Subcutaneous adipose tissue (tissue), 4 donors: ENCODE data around the gene ZFHX2. TPM values are rescaled to one million over a fixed set of nuclear protein-coding genes. Genes with fewer than 3 reads are reported as not detected.

Experiments used
- total RNA-seq, 4 donors: library from RNA; depleted of rRNA; stranded (reverse); fragments of >200 nt; gene quantifications; one replicate each; pipeline ENCODE4 v1.1.0, GENCODE V29; 2016
- TF ChIP-seq, protein P1 (sequence below): fragments of 450-650 bp; IDR thresholded peaks from one replicate; pipeline ENCODE4 v1.5.1; 2016; ENCODE audit warnings: low read depth, mild to moderate bottlenecking, control low read depth, antibody characterized with exemption, moderate library complexity

Gene ZFHX2
- total RNA-seq, 4 donors from 2014 or later = 0.33 to 1.4 (median 0.50) TPM

DNA sequence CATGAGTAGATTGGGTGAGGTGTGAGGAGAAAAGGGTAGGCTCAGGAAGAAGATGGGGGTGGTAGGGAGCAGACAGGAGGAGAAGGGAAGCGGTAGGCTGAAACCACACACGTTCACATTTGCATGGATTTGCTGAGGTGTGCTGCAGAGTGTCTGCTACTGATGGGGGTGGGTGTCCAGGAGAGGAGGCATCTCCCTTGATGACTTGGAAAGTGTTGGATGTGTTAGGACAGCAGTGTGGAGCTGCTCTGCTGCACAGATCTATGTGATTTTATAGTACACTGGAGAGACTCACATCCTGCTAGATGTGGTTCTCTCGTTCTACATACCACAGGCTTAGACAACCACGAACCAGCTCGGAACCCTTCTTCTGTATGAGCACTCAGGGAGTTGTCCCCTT is 9.3 kb downstream of the ZFHX2 start:
- TF ChIP-seq, protein P1, sequence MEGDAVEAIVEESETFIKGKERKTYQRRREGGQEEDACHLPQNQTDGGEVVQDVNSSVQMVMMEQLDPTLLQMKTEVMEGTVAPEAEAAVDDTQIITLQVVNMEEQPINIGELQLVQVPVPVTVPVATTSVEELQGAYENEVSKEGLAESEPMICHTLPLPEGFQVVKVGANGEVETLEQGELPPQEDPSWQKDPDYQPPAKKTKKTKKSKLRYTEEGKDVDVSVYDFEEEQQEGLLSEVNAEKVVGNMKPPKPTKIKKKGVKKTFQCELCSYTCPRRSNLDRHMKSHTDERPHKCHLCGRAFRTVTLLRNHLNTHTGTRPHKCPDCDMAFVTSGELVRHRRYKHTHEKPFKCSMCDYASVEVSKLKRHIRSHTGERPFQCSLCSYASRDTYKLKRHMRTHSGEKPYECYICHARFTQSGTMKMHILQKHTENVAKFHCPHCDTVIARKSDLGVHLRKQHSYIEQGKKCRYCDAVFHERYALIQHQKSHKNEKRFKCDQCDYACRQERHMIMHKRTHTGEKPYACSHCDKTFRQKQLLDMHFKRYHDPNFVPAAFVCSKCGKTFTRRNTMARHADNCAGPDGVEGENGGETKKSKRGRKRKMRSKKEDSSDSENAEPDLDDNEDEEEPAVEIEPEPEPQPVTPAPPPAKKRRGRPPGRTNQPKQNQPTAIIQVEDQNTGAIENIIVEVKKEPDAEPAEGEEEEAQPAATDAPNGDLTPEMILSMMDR = no peak

DNA sequence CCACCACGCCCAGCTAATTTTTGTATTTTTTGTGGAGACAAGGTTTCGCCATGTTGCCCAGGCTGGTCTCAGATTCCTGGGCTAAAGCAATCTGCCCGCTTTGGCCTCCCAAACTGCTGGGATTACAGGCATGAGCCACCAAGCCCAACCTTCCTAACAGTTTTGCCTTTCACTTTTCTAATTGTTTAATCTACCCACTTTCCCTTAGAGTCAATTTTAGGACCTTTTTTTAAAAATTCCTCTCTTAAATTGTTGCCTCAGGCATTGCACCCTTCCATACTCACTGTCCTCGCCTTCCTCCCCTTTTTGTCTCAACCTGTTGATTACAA is 11.5 kb downstream of the ZFHX2 start:
- TF ChIP-seq, protein P1 = no peak

DNA sequence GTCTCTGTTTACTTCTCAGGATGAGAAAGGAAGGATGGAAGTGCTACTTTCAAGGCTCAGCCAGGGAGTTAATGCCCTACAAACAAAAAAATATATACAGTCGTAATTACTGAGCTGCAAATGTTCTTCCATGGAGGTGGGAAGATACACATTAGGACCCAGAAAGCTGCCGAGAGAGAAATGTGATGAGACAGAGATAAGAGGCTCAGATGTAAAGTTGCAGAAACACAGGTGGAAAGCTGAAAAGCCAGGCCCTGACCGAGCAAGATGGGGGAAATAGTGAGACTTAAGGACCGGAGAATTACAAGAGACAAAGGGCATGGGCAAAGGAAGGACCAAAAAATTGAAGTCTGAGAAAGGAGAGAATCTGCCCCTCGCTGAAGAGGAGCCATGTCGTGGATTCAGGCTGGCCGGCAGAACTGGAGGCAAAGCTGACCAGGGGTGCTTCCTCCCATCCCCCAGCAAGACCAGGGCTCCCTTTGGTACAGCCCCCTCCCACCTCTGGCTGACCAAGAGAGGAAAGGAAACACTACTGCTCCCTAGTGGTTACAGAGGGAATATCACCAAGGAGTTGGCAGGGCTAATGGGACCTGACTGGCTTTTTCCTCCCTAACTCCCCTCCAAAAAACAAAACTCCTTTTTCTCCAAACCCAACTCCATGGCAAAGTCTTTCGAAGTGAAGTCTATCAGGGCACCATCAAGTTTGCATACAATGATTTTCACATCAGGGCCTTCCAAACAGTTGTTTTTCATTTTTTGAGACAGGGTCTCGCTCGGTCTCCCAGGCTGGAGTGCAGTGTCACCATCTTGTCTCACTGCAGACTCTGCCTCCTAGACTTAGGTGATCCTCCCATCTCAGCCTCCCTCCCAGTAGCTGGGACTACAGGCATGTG is 12.1 kb downstream of the ZFHX2 start:
- TF ChIP-seq, protein P1 = no peak

DNA sequence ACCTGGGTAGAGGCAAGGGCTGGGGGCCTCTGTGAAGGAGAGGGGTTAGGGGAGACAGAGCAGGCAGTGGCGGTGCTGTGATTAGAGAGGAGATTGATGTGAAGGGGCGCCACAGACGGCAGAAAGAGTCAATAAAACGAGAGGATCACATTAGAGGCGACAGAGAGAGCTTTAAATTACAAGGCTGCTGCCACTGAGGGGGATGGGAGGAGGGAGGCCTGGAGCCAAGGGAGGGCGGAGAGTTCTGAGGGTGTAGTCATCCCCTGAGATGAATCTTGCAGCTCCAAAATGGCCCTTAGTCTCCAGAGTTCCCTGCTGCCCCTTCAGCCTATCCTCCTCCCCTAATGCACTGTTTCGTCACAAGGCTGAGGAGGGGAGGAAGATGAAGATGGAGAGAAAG is 12.8 kb downstream of the ZFHX2 start:
- TF ChIP-seq, protein P1 = no peak

DNA sequence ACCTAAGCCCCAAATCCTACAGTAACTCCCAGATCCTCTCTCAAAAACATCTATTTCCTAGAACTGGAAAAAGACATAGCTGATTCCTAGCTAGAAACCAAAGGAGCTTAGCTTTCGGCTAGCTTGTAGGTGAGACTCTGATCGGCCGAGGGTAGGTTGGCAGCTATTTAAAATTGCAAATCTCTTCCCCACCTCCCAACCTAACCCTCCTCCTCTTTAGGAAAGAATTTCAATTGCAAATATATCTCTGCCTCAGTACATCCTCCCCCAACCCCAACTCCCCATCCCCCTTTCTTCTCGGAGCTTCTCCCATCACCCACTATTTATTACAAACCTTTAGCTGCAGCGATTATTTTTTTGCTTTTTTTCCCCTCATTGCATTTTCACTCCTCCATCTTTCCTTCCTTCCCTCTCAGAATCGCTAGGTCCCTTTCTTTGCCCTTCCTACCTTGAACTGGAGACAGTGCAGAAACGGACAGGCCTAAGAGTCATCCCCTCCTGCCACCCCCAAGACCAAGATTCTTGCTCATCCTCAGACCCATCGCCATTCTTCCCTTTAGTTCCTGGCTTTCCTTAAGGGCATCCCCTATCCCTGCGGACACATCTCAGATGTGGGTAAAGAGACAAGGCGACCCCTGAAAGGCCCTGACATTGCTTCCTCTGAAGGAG is 13.4 kb downstream of the ZFHX2 start:
- TF ChIP-seq, protein P1 = no peak

DNA sequence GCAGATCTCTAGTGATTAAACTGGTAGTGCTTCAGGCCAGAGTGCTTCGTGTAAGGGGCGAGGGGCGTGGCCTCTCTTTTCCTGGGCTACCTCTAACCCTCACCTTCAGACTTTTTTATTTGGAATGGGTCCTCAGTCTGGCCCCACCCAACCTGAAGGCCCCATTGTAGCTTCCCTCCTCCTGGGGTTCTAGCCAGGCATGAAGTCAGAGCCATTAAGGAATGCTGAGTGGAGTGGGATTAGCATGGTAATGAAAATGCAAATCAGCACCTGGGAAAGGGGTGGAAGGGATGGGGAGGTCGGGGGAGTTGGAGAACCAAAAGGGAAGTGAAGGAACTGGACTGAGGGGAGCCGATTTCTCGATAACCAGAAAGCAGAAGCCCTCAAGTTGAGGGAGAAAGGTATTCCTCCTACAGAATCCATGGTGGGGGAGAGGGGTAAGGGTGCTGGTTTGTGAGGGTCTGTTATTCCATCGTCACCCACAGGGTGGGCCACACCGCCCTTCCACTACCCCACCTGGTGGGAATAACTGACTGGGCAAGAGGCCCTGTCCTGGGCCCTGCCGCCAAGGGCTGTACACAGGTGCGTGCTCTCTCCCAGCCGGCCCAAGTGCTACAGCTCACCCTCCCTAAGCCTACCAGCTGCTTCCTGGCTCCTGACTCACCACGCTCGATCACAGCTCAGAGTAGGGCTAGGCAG is 14.1 kb downstream of the ZFHX2 start:
- TF ChIP-seq, protein P1 = no peak

DNA sequence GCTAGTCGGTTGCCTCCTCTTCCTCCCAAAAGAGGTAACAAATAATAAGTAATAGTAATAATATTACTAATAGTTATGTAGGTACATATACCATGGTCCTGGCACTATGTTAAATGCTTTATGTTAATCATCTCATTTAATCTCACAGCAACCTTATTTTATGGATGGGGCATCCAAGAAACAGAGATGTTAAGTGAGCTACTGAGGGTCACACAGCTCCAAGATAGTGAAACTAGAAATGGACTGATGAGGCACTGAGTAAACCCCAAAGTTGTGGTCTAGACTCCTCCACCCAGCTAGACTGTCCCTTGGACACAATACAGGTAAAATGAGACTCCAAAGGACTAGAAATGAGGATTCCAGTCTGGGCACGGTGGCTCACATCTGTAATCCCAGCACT is 15.1 kb downstream of the ZFHX2 start:
- TF ChIP-seq, protein P1 = no peak
